DMS 273 (cell line): Measurements from ENCODE around the gene CTTNBP2.

Experiments used
- DNase-seq: peaks from one replicate; lab custom pipeline; 2025; ENCODE audit not compliant: unreplicated experiment; lab: John Stamatoyannopoulos, UW

CTTNBP2 gene

DNA sequence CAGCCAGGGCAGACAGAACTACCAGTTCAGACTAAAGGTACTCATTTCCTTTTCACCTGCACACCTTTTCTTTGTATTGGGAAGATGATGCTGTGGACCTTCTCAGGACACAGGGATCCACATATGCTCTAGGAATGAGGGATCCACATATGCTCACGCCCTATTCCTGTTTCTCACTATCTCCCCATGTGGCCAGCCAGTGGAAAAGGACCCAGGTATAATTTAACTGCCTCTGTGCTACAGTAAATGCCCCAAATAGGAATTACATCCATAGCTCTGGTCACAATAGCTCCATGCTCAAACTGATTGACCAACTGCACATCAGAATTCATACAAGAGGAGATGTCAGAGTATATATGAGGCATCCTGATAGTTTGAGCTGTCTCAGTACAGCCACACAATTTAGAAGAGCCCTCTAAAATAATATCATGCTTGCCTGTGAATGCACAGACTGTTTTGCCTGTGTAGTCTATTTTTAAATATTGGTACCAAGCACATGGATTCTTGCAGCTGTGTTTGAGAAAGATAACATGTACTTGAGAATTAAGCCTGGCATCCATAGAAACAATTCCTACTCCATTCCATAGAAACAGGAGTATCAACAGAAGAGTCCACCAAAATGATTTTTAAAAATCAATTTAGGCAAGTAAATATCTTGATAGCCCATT lies 43.7 kb downstream of the CTTNBP2 start:
- DNase-seq, result no peak

DNA sequence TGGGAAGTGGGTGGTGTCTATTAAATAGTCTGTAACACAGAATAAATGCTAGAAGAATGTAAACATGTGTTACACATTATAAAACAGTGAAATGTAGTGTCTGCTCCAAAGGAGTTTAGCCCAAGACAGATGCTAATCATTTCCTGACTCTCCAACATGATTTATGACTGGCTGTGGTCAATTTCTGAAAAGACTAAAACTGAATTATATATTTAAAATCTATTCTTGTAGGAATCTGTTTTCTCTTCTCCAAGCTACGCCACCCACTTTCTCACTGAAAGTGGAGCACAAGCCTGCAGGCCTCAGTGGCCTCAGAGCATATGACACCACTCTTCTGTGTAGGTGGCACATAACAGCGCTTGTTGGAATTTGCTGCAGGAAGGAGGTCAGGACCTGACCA lies 44.4 kb downstream of the CTTNBP2 start:
- no peak for DNase-seq

DNA sequence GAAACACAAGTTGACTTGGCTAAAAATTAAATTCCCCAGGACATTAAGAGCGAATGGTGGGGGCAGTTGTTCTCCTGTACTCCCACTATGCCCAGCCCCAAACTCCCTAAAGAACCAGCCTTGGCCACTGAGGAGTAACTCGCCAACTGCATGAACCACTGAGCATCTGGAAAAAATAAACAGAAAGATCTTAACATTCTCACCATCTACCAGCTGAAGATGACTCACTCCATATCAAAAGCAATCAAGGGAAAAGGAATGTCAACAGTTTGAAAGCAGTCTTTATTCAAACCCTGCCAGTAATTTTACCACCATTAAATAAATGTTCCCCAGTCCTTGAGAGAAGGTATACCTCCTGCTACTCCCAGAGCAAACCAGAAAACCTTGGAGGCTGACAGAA lies 45.4 kb downstream of the CTTNBP2 start:
- peak; percentile 19 for DNase-seq

DNA sequence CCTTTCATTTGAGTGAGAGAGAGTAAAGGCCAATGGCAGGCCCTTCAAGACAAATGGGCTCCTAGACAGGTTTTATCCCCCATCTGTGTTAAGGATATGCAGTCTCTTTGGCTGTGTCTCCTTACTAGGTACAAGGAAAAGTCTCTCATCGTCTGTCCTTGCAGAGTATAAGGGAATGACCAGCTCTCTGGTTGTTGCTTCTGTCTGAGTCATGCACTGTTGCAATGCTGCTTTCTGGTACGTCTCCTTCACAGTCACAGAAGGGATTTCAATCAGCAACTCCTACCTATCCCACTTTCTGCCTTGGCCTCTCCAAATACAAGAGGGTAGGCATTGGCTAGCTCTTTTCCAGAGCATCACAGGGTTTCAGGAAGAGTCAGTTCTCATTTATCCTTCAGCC lies 48.1 kb downstream of the CTTNBP2 start:
- no peak for DNase-seq

DNA sequence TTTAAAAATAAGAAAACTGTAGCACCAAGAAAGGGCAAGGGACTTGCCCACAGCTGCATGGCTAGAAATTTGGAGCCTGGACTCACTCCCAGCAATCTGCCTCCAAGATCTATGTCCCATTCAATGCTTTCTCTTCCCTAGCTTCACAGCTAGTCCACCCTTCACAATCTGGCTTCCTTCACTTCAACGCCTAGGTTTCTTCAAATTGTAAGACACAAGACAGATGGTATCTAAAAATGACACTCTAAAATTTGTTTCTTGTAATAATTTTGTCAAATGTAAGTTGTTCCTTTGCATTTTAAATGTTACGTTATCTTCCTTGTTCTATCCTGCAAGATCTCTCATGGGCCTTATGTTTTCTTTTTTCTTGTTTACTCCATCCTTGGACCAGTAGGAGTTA lies 48.6 kb downstream of the CTTNBP2 start:
- DNase-seq, result no peak

DNA sequence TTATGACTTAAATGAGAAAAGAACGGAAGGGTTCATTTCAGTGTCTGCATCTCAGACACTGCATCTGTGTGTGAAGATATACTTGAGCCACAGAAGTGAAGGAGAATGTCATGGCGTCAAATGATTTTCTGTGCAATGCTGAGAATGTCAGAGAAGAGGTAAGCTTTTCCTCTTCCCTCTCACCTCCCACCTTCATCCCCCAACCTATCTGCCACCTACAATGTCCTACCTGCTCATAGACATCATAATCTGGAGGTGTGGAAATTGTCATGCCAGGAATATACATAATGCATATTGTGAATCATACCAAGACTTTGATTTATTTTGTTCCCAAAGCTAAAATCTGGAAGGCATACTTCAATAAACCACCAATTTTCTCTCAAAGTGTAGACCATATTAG lies 53.7 kb downstream of the CTTNBP2 start:
- DNase-seq, result no peak

DNA sequence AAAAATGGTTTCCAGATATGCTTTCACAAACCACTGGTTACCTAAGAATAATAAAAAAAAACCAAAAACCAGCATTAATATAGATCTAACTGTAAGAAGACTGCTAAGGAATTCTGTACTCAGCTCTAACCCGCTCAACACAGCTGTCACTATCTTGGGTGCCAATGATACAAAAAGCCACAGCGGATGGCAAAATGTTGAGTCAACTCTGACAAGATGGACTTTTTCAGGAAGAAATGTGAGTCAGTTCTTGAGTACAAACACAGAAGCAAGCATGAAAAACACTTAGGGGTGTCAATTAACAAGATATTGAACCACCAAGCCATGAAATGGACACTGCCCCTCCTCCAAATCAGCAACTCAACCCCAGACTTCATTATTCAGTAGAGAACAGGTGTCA lies 55.0 kb downstream of the CTTNBP2 start:
- no peak for DNase-seq

DNA sequence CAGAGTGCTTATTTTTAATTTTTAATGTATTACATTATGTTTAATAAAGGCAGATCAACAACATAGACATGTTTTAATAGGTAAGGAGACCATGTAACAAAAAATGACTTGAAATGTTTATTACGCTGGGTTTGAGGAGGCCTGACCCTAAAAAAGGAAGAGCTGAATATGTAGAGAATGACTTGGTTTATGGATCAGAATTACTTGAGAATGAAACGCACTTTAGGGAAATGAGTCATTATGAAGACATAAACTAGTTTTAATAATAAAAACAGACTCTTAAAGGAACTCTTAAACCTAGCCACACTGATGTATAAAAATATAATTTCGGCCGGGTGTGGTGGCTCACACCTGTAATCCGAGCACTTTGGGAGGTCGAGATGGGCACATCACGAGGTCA lies 56.5 kb downstream of the CTTNBP2 start:
- no peak for DNase-seq

DNA sequence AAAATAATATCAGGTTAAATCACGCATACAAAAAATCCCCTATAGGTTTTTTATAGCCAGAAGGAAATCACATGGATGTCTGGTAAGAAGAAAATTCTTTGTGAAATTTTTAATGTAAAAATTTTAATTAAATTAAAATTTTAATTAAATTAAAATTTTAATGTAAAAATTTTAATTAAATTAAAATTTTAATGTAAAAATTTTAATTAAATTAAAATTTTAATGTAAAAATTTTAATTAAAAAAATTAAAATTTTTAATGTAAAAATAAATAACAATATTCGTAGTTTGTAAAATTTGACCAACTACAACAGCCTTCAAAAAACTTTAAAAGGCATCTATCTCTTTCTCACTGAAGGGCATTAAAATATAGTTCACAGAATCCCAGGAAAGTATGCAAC lies 61.5 kb downstream of the CTTNBP2 start:
- no peak for DNase-seq

DNA sequence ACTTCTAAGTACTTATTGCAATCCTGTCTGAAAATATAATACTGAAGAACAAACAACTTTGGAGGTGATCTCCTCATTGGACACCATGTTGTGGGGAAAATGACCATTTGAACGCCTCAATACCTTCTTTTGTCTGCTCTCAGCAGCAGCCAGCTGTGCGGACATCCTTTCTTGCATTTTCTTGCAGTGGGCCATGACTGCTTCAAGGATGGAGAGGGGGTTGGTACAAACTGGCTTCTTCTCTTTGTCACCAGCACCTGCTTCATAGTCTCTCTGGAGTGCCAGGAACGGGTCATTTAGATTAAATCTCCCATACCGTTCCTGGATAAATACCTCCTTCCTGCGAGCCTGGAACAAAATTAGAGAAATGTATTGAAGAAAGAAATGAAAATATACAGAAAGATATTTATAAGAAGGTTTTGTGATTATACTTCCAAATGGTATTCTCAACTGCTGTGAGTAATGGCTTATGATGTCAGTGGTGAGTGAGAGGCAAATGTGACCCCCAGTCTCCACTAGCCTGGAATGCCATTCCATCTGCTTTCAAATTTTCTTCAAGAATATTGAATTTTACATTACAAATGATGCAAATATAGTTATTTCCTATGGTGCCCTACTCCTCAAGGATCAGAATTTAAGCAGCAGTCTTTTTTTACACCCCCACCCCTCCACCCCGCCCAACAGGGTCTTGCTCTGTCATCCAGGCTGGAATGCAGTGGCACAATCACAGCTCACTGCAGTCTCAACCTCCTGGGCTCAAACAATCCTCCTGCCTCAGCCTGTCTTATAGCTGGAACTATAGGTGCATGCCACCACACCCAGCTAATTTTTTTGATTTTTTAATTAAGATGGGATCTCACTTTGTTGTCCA lies 62.4 kb downstream of the CTTNBP2 start:
- no peak for DNase-seq

DNA sequence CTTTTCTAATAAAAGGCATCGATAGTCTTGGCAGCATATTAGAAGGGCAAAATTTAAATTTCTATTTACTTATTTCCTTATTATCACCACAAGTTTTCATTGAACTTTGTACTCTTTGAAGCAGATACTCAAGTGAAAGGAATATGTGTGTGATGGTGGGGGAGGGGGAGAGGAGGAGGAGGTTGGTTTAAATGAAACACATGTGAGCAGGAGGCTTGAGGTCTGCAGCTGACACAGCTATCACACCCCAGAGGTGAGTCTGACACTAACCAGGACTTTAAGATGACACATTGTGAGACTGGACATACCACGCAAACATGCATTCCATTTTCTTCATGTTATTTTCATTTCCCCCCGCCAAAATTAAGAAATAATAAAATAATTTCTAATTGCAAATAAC lies 63.3 kb downstream of the CTTNBP2 start:
- DNase-seq, result no peak

DNA sequence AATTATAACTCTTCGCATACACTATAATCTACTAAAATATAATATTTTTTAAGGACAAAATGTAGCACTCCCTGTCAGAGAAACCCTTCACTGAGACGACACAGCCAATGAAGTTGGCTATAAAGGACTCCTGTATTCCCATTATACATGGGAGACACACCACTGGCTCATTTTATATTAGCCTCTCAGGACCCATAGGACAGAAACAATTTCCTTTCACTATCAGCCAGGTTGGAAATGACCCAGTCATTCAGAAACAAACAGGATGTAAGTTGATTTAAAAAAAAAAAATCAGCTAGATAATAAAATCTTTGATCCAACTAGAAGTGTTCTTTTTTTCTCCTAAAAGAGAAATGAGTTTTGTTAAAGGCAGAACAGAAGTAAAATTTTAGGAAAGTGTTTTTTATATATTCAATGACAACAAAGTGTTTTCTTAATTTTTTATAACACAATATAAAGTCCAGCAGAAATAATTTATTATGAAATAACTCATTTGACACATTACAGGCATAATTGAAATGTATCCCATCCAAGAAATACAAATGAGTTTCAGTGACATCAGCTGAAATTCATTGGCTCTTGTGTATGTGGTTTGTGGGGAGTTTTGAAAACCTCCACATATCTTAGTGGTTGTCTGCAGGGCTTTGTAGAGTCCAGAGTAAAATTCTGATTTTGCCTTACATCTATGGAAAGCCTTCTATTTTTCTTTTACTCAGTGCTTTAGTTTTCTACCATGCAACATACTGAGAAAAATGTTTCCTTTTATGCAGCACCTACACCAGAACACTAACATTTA lies 64.1 kb downstream of the CTTNBP2 start:
- no peak for DNase-seq

DNA sequence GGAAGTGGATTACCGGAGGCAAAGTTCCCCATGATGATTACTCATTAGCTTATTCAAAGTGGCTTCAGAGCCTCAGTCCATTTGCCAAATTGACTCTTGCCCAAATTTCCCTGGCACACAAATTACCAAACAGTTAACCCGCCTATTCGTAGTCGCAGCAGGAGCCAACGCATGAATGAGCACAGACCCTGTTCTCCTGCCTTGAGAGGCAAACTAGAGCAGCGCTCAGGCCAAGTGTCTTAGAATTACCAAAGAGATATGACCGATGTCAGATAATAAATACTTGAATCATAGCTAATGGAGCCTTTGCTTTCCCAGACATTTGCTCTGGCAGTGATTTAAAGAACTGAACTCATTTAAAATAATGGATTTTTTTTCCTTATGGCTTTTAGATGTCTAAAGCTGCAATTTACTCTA lies 64.9 kb downstream of the CTTNBP2 start:
- peak; percentile 26 for DNase-seq

DNA sequence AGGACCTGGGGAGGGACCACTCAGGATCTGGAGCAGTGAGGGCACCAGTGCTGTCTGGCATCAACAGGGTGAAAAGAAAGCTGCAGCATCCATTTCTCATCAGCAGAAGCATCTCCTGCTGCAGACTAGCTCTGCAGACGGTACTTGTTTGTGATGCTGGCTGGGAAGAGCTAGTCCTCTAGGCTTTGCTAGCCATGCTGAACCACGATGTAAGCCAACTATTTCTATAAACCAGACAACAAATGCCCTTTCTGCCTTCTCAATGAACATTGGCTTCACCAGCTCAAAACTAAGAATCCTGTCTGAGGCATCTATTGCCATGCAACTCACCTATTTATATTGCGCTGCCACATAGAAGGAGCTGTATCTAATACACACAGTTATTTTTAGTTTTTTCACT lies 65.6 kb downstream of the CTTNBP2 start:
- no peak for DNase-seq

DNA sequence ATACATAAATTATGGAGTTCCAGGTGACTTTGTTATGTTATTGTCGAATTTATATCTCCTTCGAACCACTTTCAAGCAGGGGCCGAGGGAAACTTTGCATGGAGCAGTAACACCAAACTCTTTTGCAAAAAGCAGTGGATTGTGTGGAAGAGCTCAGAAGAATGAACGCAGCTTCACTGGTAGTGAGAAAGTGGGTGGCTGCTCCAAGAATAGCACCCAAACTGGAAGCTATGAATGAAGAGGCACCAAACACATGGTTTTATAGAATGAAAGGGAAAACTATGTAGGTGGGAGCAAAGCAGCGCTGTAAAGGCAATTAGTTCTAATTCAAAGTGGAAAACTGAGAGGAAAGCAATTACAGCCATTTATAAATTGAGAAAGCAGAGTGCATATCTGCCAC lies 67.2 kb downstream of the CTTNBP2 start:
- DNase-seq, result no peak

DNA sequence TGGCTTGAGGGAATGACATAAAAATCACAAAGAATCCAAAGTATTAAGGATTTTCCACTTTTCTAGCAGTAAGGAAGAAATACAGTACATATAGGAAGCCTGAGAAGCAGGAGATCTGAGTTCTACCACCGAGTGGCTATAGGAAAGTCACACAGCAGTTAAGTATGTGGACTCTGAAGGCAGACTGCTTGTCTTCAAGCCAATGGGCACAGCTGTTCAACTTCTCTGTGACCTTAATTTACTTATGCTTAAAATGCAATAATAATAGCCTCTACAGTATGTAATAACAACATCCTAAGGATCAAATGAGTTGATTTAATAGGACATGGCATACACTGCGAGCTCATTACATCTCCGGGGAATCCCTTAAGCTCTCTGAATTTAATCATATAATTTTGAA lies 68.0 kb downstream of the CTTNBP2 start:
- DNase-seq, result no peak

DNA sequence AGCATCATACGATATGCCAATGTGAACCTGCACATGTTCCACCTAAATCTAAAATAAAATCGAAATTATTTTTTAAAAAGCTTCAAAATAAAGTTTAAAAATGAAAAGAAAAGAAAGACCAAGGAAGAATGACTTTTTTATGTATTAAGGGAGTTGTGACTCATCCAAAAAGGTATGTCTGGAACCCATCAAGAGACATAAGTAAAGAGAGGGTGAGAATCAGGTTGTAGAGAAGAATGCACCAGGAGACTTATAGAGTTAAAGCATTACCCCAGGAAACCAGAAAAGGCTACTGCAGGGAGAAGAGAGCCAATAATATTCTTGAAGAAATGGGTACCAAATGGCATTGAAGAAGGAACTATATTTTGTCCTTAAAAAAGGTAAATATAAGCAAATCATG lies 69.8 kb downstream of the CTTNBP2 start:
- no peak for DNase-seq

DNA sequence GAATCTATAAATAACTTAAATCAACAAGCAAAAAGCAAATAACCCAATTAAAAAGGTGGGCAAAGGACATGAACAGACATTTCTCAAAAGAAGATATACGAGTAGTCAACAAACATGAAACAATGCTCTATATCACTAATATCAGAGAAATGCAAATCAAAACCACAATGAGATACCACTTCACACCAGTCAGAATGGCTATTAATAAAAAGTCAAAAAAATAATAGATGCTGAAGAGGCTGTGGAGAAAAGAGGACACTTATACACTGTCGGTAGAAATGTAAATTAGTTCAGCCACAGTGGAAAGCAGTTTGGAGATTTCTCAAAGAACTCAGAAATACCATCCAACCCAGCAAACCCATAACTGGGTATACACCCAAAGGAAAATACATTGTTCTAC lies 70.6 kb downstream of the CTTNBP2 start:
- no peak for DNase-seq

DNA sequence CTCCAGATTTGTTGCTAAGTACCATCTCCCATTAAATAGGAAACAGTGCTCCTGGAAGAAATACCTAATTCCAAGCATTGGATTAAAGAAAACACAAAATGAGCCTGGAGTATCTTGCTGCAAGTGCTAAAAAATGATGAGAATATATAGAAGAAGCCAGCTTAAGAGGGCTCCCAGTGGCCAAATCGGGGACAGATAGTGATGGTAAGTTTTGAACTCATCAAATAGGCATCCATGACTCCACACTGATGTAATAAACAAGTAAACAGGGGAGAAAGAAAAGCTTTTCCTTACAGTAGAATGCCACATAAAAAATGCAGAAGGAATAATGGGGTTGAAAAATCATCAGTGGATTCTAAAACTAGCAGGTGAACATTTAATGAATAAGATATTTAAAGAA lies 72.4 kb downstream of the CTTNBP2 start:
- DNase-seq, result no peak

DNA sequence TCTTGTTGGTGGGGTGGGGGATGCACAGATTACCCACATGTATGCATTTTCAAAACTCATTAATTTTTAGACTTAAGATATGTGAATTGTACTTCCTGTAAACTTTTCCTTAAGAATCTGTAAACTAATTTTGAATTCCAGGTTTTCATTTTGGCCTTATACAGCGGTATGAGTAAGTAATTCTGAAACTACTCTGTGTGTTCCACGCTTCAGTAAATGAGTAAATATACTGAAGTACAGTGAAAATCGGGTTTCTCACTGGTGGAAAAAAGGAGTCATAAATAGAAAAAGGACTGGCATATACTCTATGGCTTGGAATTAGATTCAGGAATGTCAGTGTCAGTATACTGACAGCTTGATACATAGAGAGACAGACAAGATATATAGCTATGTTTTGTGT lies 72.8 kb downstream of the CTTNBP2 start:
- DNase-seq, result no peak

DNA sequence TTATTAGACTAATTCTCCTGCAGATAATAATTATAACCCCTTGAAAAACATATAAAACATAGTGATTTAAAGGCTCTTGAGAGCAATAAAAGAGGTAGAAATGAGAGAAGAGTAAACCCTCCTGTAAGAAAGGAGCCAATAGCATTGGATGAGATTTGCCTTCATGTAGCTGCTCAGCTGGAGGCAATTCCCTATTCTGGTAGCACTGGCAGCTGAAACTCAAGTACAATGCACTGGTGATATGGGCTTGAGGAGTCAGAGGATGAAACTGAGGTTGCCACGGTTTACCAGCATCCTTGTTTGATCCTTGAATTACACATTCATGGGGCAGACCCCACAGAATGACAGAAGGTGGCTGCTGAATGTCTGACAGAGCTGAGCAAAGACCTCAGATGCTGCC lies 76.4 kb downstream of the CTTNBP2 start:
- DNase-seq, result no peak

DNA sequence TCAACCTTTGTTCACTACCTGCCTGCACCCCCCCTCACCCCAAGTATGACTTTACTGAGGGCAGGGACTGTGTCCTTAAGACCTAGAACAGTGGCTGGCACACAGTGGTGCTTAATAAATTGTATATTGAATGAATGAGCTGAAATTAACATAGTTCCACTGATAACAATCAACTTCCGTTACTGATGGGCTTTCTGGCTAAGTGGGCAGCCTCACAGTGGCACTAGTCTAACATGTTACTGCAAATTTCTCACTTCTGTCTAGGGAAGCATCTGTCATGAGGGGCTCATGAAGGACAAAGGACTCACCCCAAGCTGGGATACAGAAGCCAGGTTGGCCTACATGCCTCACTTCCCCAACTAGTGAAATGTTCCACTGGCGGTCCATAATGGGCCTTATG lies 79.3 kb downstream of the CTTNBP2 start:
- DNase-seq, result no peak
